Left ventricle myocardium superior (tissue), 1 donor: Measurements from ENCODE around the gene CLDN6. TPM values are rescaled to one million over a fixed set of nuclear protein-coding genes. Genes with fewer than 3 reads are reported as not detected.
A peak's percentile ranks its signal among the peaks of the same experiment; 100 is the strongest.
"Not testable (repeated sequence)": the region's sequence is repeated elsewhere in the genome, so short reads cannot be mapped to it uniquely, and the experiment has no call there.

Source experiments
- ATAC-seq: fragments of 200-7000 bp; cut with Tn5 transposase; one replicate; pipeline ENCODE4 v1.9.1; 2020; ENCODE audit warnings: mild to moderate bottlenecking, moderate library complexity
- DNase-seq: peaks from one replicate; pipeline ENCODE4 v3.0.0-alpha.2; 2020
- intact Hi-C: fragments of 100-400 bp; cut with micrococcal nuclease; formaldehyde crosslinking; loops from one replicate; pipeline ENCODE4 v1.11.0; 2022
- total RNA-seq: library from RNA; stranded (reverse); fragmentation: NEBNext Ultra II Directional; extraction: Animal tissue kit (Norgen Biotek cat#: 25700); gene quantifications from one replicate; pipeline ENCODE4 v1.2.1, GENCODE V29; 2021
- donor health status: DM: no; HTN: yes; CAD: no; lungs with severe emphysema.

The CLDN6 gene
- total RNA-seq, 1 donor from 2014 or later, result not detected

DNA sequence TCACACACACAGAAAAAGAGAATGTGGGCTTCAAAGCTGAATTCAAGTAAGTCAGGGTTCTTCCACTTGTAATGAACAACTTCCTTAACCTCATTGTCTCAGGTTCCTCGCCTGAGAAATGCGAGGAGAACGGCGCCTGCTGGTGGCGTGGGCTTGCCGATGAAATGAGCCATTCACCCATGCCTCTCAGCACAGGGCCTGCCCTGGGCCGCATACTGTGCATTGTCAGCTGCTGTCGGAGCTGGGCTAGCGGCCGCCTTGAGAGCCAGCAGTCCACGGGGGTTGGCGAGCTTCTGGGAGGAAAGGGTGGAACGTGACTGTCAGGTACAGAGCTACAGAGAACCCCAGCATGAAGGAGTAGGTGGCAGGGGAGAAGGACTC lies 35.3 kb upstream of the CLDN6 start:
- intact Hi-C loops, result not testable (repeated sequence)

DNA sequence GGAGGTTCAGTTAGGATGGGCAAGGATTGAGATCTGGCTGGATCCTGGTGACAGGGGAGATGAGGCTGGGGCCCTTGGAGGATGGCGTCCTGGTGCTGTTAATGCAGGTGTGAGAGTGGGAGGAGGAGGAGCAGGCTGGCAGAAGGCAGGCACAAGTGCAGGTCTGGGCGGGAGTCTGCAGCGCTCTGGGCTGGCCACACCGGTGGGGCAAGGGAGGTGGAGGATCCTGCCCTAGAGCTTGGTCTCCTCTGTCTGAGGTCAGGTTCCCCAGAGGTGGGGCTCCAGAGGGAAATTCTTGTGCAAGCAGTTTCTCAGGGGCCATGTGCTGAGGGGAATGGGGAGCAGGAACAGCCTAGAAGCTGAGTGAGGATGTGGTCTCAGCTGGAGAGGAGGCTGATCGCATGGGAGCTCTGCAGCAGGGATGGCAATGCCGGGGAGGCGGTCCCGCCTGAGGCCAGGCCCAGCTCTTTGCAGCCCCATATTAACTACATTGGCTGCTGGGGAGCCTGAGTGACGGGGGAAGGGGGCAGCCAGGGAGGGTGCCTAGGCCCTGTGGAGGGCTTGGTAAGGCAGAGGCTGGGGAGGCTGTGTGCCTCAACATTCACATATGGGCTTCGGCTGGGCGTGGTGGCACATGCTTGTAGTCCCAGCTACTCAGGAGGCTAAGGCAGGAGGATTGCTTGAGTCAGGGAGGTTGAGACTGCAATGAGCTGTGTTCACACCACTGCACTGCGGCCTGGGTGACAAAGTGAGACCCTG lies 34.8 kb upstream of the CLDN6 start:
- ATAC-seq, DNase-seq, intact Hi-C loops: not testable (repeated sequence)

More for the DNA sequence above, 35.3 kb upstream of the CLDN6 start:
- DNase-seq, ATAC-seq: not testable (repeated sequence)

- DNase-seq, result no peak
These were observed 33.5 kb upstream of the CLDN6 start for GRCh38 chr16:3051494-3051893.

GRCh38 chr16:3051009-3051408 lies 33.0 kb upstream of the CLDN6 start:
- ATAC-seq (no peak), DNase-seq (no peak)
- intact Hi-C loops, result no loop called here

More at GRCh38 chr16:3051494-3051893, 33.5 kb upstream of the CLDN6 start:
- intact Hi-C loops, result no loop called here
- ATAC-seq, result no peak

DNA sequence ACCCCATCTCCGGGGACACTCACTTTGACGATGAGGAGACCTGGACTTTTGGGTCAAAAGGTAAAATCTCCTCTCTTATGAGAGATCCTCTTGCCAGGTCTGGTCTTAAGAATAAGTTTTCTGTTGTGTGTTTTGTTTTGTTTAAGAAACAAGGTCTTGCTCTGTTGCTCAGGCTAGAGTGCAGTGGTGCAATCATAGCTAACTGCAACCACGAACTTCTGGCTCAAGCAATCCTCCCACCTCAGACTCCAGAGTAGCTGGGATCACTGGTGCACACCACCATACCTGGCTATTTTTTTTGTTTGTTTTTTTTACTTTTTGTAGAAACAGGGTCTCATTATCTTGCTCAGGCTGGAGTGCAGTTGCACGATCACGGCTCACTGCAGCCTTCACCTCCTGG lies 32.5 kb upstream of the CLDN6 start:
- intact Hi-C loops, result no loop called here
- DNase-seq (no peak), ATAC-seq (no peak)

- DNase-seq (no peak), ATAC-seq (no peak)
- intact Hi-C loops, result no loop called here
These were observed 32.0 kb upstream of the CLDN6 start for GRCh38 chr16:3049921-3050481.

- no peak for ATAC-seq
- no peak for DNase-seq
- intact Hi-C loops, result no loop called here
These were observed 29.4 kb upstream of the CLDN6 start for GRCh38 chr16:3047387-3047720.

- DNase-seq, result no peak
- no peak for ATAC-seq
- intact Hi-C loops, result no loop called here
These were observed 28.8 kb upstream of the CLDN6 start for GRCh38 chr16:3046641-3047386.

GRCh38 chr16:3045758-3046640 lies 28.0 kb upstream of the CLDN6 start, which contains the start of gene MMP25:
MMP25 (plus strand) TSS chr16:3046561; CDS start chr16:3046918, 357 bp downstream.
- peak; percentile 49 for ATAC-seq
- no peak for DNase-seq
- intact Hi-C loops, result no loop called here

DNA sequence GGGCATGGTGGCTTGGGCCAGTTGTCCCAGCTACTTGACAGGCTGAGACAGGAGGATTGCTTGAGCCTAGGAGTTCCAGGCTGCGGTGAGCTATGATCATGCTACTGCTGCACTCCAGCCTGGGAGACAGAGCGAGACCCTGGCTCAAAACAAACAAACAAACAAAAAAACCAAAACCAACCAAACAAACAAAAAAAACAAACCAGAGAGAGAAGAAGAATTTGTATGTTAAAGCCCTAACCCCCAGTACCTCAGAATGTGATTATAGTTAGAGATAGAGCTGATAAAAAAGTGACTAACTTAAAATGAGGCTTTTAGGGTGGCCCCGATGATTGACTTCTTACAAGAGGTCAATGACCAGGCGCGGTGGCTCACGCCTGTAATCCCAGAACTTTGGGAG lies 26.7 kb upstream of the CLDN6 start:
- intact Hi-C loops, result no loop called here
- no peak for DNase-seq
- ATAC-seq, result no peak

- ATAC-seq (no peak), DNase-seq (no peak)
- intact Hi-C loops, result no loop called here
These were observed 24.4 kb upstream of the CLDN6 start for GRCh38 chr16:3042376-3042775.

DNA sequence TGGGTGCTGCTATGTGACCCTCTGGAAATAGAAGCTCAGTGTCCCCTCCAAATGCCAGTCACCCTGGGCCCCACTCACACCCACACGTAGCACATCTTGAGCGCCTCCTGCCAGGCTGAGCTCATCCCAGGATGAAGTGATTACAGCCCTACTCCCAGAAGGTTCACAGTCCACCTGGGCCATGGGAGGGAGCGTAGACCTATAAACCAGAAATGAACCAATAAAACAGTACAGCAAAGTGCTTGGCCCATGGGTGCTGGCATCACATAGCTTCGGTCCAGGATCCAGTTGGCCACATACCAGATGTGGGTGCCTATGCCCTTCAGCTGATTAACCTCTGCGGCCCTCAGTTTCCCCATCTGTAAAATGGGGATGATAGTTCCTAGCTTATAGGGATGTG lies 20.9 kb upstream of the CLDN6 start:
- intact Hi-C loops, result no loop called here
- ATAC-seq (no peak), DNase-seq (no peak)

DNA sequence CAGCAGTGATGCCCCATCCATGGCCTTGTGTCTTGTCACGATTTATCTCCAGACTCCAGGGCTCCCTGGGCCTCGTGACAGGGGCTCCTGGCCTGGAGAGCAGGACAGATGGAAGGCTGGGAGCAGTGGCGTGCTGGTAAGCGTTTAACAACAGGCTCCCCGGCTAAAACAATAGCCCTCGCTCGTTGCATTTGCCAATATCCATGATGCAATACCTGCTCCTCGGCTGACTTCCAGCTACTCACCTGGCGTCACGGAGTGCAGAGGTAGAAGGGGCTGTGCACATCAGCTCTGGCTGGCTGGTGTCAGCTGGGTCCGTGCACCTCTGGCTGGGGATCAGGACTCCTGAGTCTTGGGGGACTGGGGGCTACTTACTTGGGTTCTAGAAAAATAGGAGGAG lies 20.3 kb upstream of the CLDN6 start:
- intact Hi-C loops, result no loop called here
- no peak for DNase-seq
- ATAC-seq, result no peak

DNA sequence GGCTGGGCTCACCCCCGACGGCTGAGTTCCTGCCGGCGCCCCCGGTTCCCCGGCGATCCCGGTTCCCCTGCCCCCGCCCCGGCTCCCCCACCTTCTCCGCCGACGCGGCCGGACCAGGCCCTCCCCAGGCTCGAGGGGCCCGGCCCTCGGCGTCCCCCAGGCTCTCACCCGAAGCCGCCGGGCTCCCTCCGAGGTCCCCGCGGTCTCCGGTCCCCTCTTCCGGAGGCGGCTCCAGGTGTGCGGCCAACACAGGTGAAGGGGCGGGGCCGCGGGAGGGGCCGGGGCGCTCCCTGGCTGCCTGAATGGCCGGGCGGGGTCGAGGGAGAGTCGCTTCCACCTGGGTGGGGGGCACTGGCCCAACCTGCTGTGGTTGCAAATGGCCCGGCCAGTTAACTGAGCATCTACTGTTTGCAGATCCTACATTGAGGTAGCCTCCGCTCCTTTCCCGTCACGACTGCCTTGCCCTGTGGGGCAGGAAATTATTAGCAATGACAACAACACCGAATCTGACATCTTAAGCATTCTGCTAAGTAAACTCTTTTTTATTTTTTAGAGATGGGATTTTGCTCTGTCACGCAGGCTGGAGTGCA lies 18.8 kb upstream of the CLDN6 start, which contains the start of gene BICDL2:
TSS of gene BICDL2 (minus strand) at position 219 of the 590 bp plus-strand sequence. CDS start 1,448 bp downstream, outside the sequence.
- ATAC-seq (no peak), DNase-seq (no peak)
- intact Hi-C loops, result no loop called here

- ATAC-seq (no peak), DNase-seq (no peak)
- intact Hi-C loops, result no loop called here
These were observed 18.2 kb upstream of the CLDN6 start for GRCh38 chr16:3035972-3036725.

DNA sequence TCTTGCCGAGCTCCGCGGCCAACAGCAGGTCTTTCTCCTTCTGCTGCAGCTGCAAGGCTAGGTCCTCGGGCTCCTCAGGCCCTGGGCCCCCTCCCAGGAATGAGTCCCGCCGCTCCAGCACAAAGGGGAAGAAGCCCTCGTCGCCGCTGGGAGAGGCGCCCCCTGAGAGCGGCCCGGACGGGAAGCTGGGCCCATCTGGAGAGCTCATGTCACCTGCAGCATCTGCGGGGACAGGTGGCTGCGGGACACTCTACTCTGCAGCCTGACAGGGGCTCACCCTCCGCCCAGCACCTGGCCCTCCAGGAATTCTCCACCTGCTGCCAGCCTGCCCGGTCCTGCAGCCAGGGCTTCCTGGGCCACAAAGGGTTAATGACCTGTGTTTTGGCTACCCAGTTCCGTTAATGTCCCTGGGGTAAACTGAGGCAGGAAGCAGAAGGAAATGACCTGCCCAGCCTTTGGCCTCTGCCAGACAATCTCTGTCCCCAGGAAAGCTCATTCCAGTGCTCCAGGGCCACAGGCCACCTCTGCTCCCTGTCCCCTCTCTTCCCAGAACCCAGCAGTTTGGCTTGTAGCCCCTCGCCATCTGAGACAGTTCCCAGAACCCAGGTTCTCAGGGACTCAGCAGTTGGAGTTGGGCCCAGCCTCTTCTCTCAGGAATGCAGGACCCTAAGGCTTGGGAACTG lies 17.4 kb upstream of the CLDN6 start:
- no peak for DNase-seq
- intact Hi-C loops, result no loop called here
- ATAC-seq, result no peak

GRCh38 chr16:3032624-3033023 lies 14.6 kb upstream of the CLDN6 start:
- intact Hi-C loops, result no loop called here
- DNase-seq (no peak), ATAC-seq (no peak)
